ENCODE results near the gene NCAM2.

The NCAM2 gene

GRCh38 chr21:21163904-21164303 is 165.7 kb downstream of the NCAM2 start:
- Histone ChIP-seq H3K4me1 (ENCODE audit: control insufficient read depth, insufficient read depth, low read length) (no peaks in the 10 kb centered on the region), H3K36me3 (ENCODE audit: control insufficient read depth, insufficient read depth, low read length) (no peaks in the 10 kb centered on the region), H3K27me3 (ENCODE audit: control insufficient read depth, insufficient read depth, low read length) (no peaks in the 10 kb centered on the region), H3K9ac (ENCODE audit: low read depth, low read length) (no peak overlapping the region), H3K9me3 (ENCODE audit: control insufficient read depth, insufficient read depth, low read length) (no peaks in the 10 kb centered on the region), H3K27ac (ENCODE audit: low read depth, low read length) (no peak overlapping the region), H3K4me3 (ENCODE audit: low read depth, low read length) (no peak overlapping the region)

GRCh38 chr21:21165063-21165645 is 166.9 kb downstream of the NCAM2 start:
- no peak overlapping the region for H3K27ac ChIP-seq (ENCODE audit: low read depth, low read length)
- H3K36me3 ChIP-seq (ENCODE audit: control insufficient read depth, insufficient read depth, low read length) = no peaks in the 10 kb centered on the region
- H3K9me3 ChIP-seq (ENCODE audit: control insufficient read depth, insufficient read depth, low read length) = no peaks in the 10 kb centered on the region
- no peaks in the 10 kb centered on the region for H3K4me1 ChIP-seq (ENCODE audit: control insufficient read depth, insufficient read depth, low read length)
- H3K4me3 ChIP-seq (ENCODE audit: low read depth, low read length) = no peak overlapping the region
- H3K9ac ChIP-seq (ENCODE audit: low read depth, low read length) = no peak overlapping the region
- no peaks in the 10 kb centered on the region for H3K27me3 ChIP-seq (ENCODE audit: control insufficient read depth, insufficient read depth, low read length)

- Histone ChIP-seq H3K9ac (ENCODE audit: low read depth, low read length) (no peak overlapping the region), H3K36me3 (ENCODE audit: control insufficient read depth, insufficient read depth, low read length) (no peaks in the 10 kb centered on the region), H3K9me3 (ENCODE audit: control insufficient read depth, insufficient read depth, low read length) (no peaks in the 10 kb centered on the region)
Measured at GRCh38 chr21:21174676-21175075, 176.5 kb downstream of the NCAM2 start.

GRCh38 chr21:21175798-21176334 is 177.7 kb downstream of the NCAM2 start:
- H3K27ac ChIP-seq (ENCODE audit: low read depth, low read length) = no peak overlapping the region
- H3K9ac ChIP-seq (ENCODE audit: low read depth, low read length) = no peak overlapping the region
- H3K4me3 ChIP-seq (ENCODE audit: low read depth, low read length) = no peak overlapping the region

More at GRCh38 chr21:21174676-21175075, 176.5 kb downstream of the NCAM2 start:
- H3K27ac ChIP-seq (ENCODE audit: low read depth, low read length) = no peak overlapping the region
- no peaks in the 10 kb centered on the region for H3K4me1 ChIP-seq (ENCODE audit: control insufficient read depth, insufficient read depth, low read length)
- no peaks in the 10 kb centered on the region for H3K27me3 ChIP-seq (ENCODE audit: control insufficient read depth, insufficient read depth, low read length)
- H3K4me3 ChIP-seq (ENCODE audit: low read depth, low read length) = no peak overlapping the region

GRCh38 chr21:21177353-21177986 is 179.3 kb downstream of the NCAM2 start:
- Histone ChIP-seq H3K4me1 (ENCODE audit: control insufficient read depth, insufficient read depth, low read length) (no peaks in the 10 kb centered on the region), H3K9me3 (ENCODE audit: control insufficient read depth, insufficient read depth, low read length) (no peaks in the 10 kb centered on the region), H3K27ac (ENCODE audit: low read depth, low read length) (no peak overlapping the region), H3K4me3 (ENCODE audit: low read depth, low read length) (no peak overlapping the region), H3K9ac (ENCODE audit: low read depth, low read length) (no peak overlapping the region), H3K36me3 (ENCODE audit: control insufficient read depth, insufficient read depth, low read length) (no peaks in the 10 kb centered on the region), H3K27me3 (ENCODE audit: control insufficient read depth, insufficient read depth, low read length) (no peaks in the 10 kb centered on the region)

More at GRCh38 chr21:21175798-21176334, 177.7 kb downstream of the NCAM2 start:
- H3K4me1 ChIP-seq (ENCODE audit: control insufficient read depth, insufficient read depth, low read length) = no peaks in the 10 kb centered on the region
- H3K9me3 ChIP-seq (ENCODE audit: control insufficient read depth, insufficient read depth, low read length) = no peaks in the 10 kb centered on the region
- H3K27me3 ChIP-seq (ENCODE audit: control insufficient read depth, insufficient read depth, low read length) = no peaks in the 10 kb centered on the region
- H3K36me3 ChIP-seq (ENCODE audit: control insufficient read depth, insufficient read depth, low read length) = no peaks in the 10 kb centered on the region

GRCh38 chr21:21179619-21180298 is 181.6 kb downstream of the NCAM2 start:
- no peaks in the 10 kb centered on the region for H3K9me3 ChIP-seq (ENCODE audit: control insufficient read depth, insufficient read depth, low read length)
- no peaks in the 10 kb centered on the region for H3K4me1 ChIP-seq (ENCODE audit: control insufficient read depth, insufficient read depth, low read length)
- no peak overlapping the region for H3K4me3 ChIP-seq (ENCODE audit: low read depth, low read length)
- H3K27ac ChIP-seq (ENCODE audit: low read depth, low read length) = no peak overlapping the region
- H3K9ac ChIP-seq (ENCODE audit: low read depth, low read length) = no peak overlapping the region
- H3K36me3 ChIP-seq (ENCODE audit: control insufficient read depth, insufficient read depth, low read length) = no peaks in the 10 kb centered on the region
- H3K27me3 ChIP-seq (ENCODE audit: control insufficient read depth, insufficient read depth, low read length) = no peaks in the 10 kb centered on the region

GRCh38 chr21:21182401-21183010 is 184.3 kb downstream of the NCAM2 start:
- no peaks in the 10 kb centered on the region for H3K9me3 ChIP-seq (ENCODE audit: control insufficient read depth, insufficient read depth, low read length)
- no peaks in the 10 kb centered on the region for H3K36me3 ChIP-seq (ENCODE audit: control insufficient read depth, insufficient read depth, low read length)
- no peak overlapping the region for H3K27ac ChIP-seq (ENCODE audit: low read depth, low read length)
- no peak overlapping the region for H3K9ac ChIP-seq (ENCODE audit: low read depth, low read length)
- no peak overlapping the region for H3K4me3 ChIP-seq (ENCODE audit: low read depth, low read length)
- H3K27me3 ChIP-seq (ENCODE audit: control insufficient read depth, insufficient read depth, low read length) = no peaks in the 10 kb centered on the region
- no peaks in the 10 kb centered on the region for H3K4me1 ChIP-seq (ENCODE audit: control insufficient read depth, insufficient read depth, low read length)

GRCh38 chr21:21183092-21183491 is 184.9 kb downstream of the NCAM2 start:
- H3K27ac ChIP-seq (ENCODE audit: low read depth, low read length) = no peak overlapping the region
- no peaks in the 10 kb centered on the region for H3K4me1 ChIP-seq (ENCODE audit: control insufficient read depth, insufficient read depth, low read length)
- H3K4me3 ChIP-seq (ENCODE audit: low read depth, low read length) = no peak overlapping the region
- no peak overlapping the region for H3K9ac ChIP-seq (ENCODE audit: low read depth, low read length)
- H3K27me3 ChIP-seq (ENCODE audit: control insufficient read depth, insufficient read depth, low read length) = no peaks in the 10 kb centered on the region
- no peaks in the 10 kb centered on the region for H3K36me3 ChIP-seq (ENCODE audit: control insufficient read depth, insufficient read depth, low read length)
- H3K9me3 ChIP-seq (ENCODE audit: control insufficient read depth, insufficient read depth, low read length) = no peaks in the 10 kb centered on the region

GRCh38 chr21:21184771-21185528 is 186.7 kb downstream of the NCAM2 start:
- no peaks in the 10 kb centered on the region for H3K27me3 ChIP-seq (ENCODE audit: control insufficient read depth, insufficient read depth, low read length)
- H3K27ac ChIP-seq (ENCODE audit: low read depth, low read length) = no peak overlapping the region
- no peak overlapping the region for H3K4me3 ChIP-seq (ENCODE audit: low read depth, low read length)
- no peak overlapping the region for H3K9ac ChIP-seq (ENCODE audit: low read depth, low read length)
- no peaks in the 10 kb centered on the region for H3K9me3 ChIP-seq (ENCODE audit: control insufficient read depth, insufficient read depth, low read length)
- no peaks in the 10 kb centered on the region for H3K36me3 ChIP-seq (ENCODE audit: control insufficient read depth, insufficient read depth, low read length)
- no peaks in the 10 kb centered on the region for H3K4me1 ChIP-seq (ENCODE audit: control insufficient read depth, insufficient read depth, low read length)

- Histone ChIP-seq H3K27me3 (ENCODE audit: control insufficient read depth, insufficient read depth, low read length) (no peaks in the 10 kb centered on the region), H3K36me3 (ENCODE audit: control insufficient read depth, insufficient read depth, low read length) (no peaks in the 10 kb centered on the region), H3K27ac (ENCODE audit: low read depth, low read length) (no peak overlapping the region), H3K9me3 (ENCODE audit: control insufficient read depth, insufficient read depth, low read length) (no peaks in the 10 kb centered on the region), H3K4me3 (ENCODE audit: low read depth, low read length) (no peak overlapping the region), H3K4me1 (ENCODE audit: control insufficient read depth, insufficient read depth, low read length) (no peaks in the 10 kb centered on the region), H3K9ac (ENCODE audit: low read depth, low read length) (no peak overlapping the region)
Measured at GRCh38 chr21:21187579-21187978, 189.4 kb downstream of the NCAM2 start.
